Adrenal gland (tissue), 12 donors: ENCODE measurements around the gene RAPGEF4. TPM values are rescaled to one million over a fixed set of nuclear protein-coding genes. Genes with fewer than 3 reads are reported as not detected.

ENCODE experiments used
- DNase-seq, 7 donors: peaks; one replicate each; pipeline ENCODE4 v3.0.0-alpha.2; 2019 to 2020
- H3K27ac ChIP-seq, 5 donors: fragments of 200-600 bp; sonication (generic) in 4 of 5; 1 replicate in 3 of 5; 2 replicates in 2 of 5; pipeline versions ENCODE4 v1.5.1 to v1.8.0; 2016 to 2020; ENCODE audit warnings: mild to moderate bottlenecking in 1 of 5
- H3K27me3 ChIP-seq: fragments of 200-600 bp; 2 replicates; pipeline ENCODE4 v1.8.0; 2021
- H3K36me3 ChIP-seq, 2 donors: fragments of 200-600 bp; replicated peaks in 1 of 2; 1 replicate in 1 of 2; 2 replicates in 1 of 2; pipeline versions ENCODE4 v1.5.1 to v1.8.0; 2018 to 2022
- H3K4me1 ChIP-seq, 2 donors: fragments of 200-600 bp; replicated peaks in 1 of 2; 1 replicate in 1 of 2; 2 replicates in 1 of 2; pipeline versions ENCODE4 v1.5.1 to v1.8.0; 2018 to 2021
- H3K4me3 ChIP-seq, 4 donors: fragments of 200-600 bp; sonication (generic) in 3 of 4; one replicate each; pipeline ENCODE4 v1.5.1; 2016 to 2018
- H3K9me3 ChIP-seq, 3 donors: fragments of 200-600 bp; sonication (generic) in 1 of 3; replicated peaks in 1 of 3; 1 replicate in 2 of 3; 2 replicates in 1 of 3; pipeline versions ENCODE4 v1.5.1 to v1.8.0; 2016 to 2021
- POLR2A ChIP-seq, 2 donors: fragments of 450-650 bp; IDR thresholded peaks; one replicate each; pipeline ENCODE4 v1.6.1; 2017; ENCODE audit warnings: antibody characterized with exemption in 2 of 2, mild to moderate bottlenecking in 2 of 2, moderate library complexity in 1 of 2
- WGBS, 4 donors: extraction: QIAGEN DNeasy Blood & Tissue Kit in 2 of 4; methylation state at CpG; one replicate each; pipeline versions ENCODE4 v1.1.5 to v1.1.7; 2013 to 2017; 5-methylcytosine and 5-hydroxymethylcytosine counted together
- intact Hi-C, 2 donors: fragments of 100-400 bp; cut with DNase I; formaldehyde crosslinking; loops; one replicate each; pipeline versions ENCODE4 v1.14.1 to v1.15.0; 2022 to 2023
- polyA plus RNA-seq, 3 donors: library from polyadenylated mRNA; stranded (reverse); fragments of 200-250 nt in 2 of 3; fragments of 350-450 nt in 1 of 3; fragmentation: Illumina TruSeq in 1 of 3; extraction: RNeasy Lipid Tissue Mini Kit (QIAGEN cat#74804) in 1 of 3; gene quantifications; one replicate each; pipeline ENCODE4 v1.2.3, GENCODE V29; 2013 to 2014
- total RNA-seq, 9 donors: library from RNA; depleted of rRNA in 4 of 9; stranded (reverse); fragments of >200 nt in 4 of 9; fragments of 120-200 nt in 1 of 9; fragmentation: NEBNext Ultra II Directional in 1 of 9; extraction: Animal tissue kit (Norgen Biotek cat#: 25700) in 1 of 9; gene quantifications; one replicate each; pipeline versions ENCODE4 v1.1.0 to v1.2.4, GENCODE V29; 2013 to 2023
- TF ChIP-seq, protein P1 (sequence below), 6 experiments: fragments of 450-650 bp in 4 of 6; fragments of 200-600 bp in 2 of 6; sonication (generic) in 1 of 6; IDR thresholded peaks; 1 replicate in 5 of 6; 2 replicates in 1 of 6; pipeline versions ENCODE4 v1.5.1 to v1.8.0; 2016 to 2021; ENCODE audit warnings: antibody characterized with exemption in 6 of 6, mild to moderate bottlenecking in 2 of 6, moderate library complexity in 1 of 6
- donor health status: healthy with polysubstance abuse.
- donor health status: Bipolar disorder and iron deficiency.
- donor health status: DM: yes; HTN: yes; CAD: no.
- donor health status: DM: no; HTN: no; CAD: no.
- donor health status: DM: no; HTN: no; CAD: no.
- donor health status: DM: yes; HTN: yes; CAD: no.

The RAPGEF4 gene
- total and polyA plus RNA-seq, 12 donors, result 24.8 to 288 (median 101) TPM

DNA sequence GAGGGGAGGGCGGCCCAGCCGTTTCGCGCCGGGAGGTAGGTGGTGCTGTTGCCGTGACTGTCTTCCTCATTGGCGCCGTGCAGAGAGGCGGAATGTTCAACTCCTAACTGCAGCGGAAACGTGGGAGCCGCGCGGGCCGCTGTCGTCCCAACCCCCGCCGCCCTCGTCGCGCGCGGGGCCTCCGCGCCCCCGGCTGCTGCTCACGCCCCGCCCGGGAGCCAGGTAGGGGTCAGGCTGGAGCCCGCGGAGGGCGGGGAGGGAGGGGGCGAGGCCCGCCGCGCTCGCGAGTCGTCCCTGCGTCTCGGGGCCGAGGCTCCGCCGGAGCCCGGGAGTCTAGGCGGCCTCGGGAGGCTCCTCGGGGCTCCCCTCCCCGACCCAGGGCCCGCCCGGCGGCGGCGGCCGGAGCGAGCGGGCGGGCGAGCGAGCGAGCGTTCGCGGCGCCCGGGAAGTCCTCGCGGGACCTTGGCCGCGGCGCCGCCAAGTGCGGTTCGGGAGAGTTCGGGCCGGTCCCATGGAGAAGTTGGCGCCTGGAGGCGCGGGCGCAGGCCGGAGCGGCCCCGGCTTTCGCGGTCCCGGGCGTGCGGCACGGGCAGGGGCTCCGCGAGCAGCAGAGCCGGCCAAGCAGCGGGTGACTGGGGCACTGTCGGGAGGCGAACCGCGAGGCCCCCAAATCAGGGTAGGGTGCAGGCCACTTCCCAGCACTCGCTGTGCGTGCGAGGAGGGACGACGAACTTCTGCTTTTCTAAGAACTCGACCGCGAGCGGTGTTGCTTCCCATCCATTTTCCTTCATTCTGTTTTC is 340.3 kb downstream of the RAPGEF4 start, which contains the start of gene MAP3K20:
MAP3K20 (plus strand) TSS at position 66 of the 800 bp plus-strand sequence. CDS start 15,186 bp downstream, outside the sequence.
- DNase-seq, result peak; percentile 73 to 80 (median 75)
- H3K36me3 ChIP-seq, result no peaks in the 10 kb centered on the region
- H3K27ac ChIP-seq, result peak within 1 kb of the TSS; percentile 40 to 94 (median 91)
- no peaks in the 10 kb centered on the region for H3K27me3 ChIP-seq
- peak in 1 of 2 donors; percentile 67 for TF ChIP-seq POLR2A (IDR thresholded peaks at IDR 0.05)
- TF ChIP-seq, protein P1, sequence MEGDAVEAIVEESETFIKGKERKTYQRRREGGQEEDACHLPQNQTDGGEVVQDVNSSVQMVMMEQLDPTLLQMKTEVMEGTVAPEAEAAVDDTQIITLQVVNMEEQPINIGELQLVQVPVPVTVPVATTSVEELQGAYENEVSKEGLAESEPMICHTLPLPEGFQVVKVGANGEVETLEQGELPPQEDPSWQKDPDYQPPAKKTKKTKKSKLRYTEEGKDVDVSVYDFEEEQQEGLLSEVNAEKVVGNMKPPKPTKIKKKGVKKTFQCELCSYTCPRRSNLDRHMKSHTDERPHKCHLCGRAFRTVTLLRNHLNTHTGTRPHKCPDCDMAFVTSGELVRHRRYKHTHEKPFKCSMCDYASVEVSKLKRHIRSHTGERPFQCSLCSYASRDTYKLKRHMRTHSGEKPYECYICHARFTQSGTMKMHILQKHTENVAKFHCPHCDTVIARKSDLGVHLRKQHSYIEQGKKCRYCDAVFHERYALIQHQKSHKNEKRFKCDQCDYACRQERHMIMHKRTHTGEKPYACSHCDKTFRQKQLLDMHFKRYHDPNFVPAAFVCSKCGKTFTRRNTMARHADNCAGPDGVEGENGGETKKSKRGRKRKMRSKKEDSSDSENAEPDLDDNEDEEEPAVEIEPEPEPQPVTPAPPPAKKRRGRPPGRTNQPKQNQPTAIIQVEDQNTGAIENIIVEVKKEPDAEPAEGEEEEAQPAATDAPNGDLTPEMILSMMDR (IDR thresholded peaks at IDR 0.05), result peak in 3 of 6 experiments; percentile 39 to 46 (median 45)
- H3K9me3 ChIP-seq, result no peaks in the 10 kb centered on the region
- peak within 1 kb of the TSS in 3 of 4 donors; percentile 45 to 95 (median 52) for H3K4me3 ChIP-seq
- intact Hi-C loops, result loop anchor here in 1 of 2 donors (10.0 kb wide), 1 partner anchor 129 kb away; no protein-coding TSS in a partner anchor
- WGBS, 4 donors, result 0 to 2% (median 1%) methylated on average over 23 to 106 of the region's 106 CpGs
- H3K4me1 ChIP-seq, result peaks cover 7 to 17% of the 10 kb centered on the region in 2 donors

DNA sequence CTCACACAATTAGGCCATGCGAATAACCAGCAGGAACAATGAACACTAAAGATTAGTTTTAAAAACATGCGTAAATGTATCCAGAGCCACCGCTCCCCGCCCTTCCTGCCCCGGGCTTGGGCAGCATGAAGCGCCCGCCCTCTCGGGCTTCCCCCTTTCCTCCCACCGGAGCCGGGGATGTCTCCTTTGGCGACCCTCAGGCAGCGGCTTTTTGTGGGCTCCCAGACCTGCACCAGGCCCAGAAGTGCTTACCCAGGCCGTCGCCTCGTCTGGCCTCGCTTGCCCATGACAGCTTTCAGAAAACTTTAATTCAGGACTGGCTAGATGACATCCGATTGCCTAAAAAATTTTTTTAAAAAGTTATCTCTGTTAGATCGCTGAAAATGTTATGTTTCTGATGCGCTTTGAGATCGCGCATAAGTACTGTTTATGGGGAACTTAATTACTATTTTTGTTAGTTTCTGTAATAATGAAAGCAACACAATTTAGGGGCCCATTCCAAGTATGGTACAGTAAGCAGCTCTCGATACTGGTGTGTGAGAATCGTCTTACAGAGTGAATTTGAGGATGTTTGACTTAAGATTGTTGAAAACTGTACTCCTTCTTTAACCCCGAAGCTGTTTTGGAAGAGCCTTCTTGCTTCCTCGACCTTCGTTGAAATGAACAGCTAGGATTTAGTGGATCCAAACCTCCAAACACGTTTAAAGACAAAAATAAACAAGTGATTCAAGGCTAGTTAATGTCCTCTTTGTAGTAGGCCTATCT is 341.1 kb downstream of the RAPGEF4 start:
- Histone ChIP-seq H3K4me3 (peak overlapping the region in 3 of 4 donors; percentile 45 to 95 (median 52)), H3K9me3 (no peaks in the 10 kb centered on the region), H3K36me3 (no peaks in the 10 kb centered on the region), H3K27me3 (no peaks in the 10 kb centered on the region), H3K27ac (peak overlapping the region; percentile 40 to 94 (median 91)), H3K4me1 (peaks cover 7 to 17% of the 10 kb centered on the region in 2 donors)
- intact Hi-C loops, result loop anchor here in 1 of 2 donors (10.0 kb wide), 1 partner anchor 128 kb away; no protein-coding TSS in a partner anchor
- TF ChIP-seq, protein P1 (IDR thresholded peaks at IDR 0.05), result no peak
- TF ChIP-seq POLR2A (IDR thresholded peaks at IDR 0.05), result no peak
- peak in 6 of 7 donors; percentile 30 to 52 (median 46) for DNase-seq
- 3 to 7% (median 6%) methylated on average over 25 to 27 of the region's 27 CpGs for WGBS, 4 donors

GRCh38 chr2:173077506-173078177 is 342.0 kb downstream of the RAPGEF4 start:
- H3K27me3 ChIP-seq, result no peaks in the 10 kb centered on the region
- H3K27ac ChIP-seq, result peak overlapping the region in 2 of 5 donors; percentile 91 to 94
- no peaks in the 10 kb centered on the region for H3K36me3 ChIP-seq
- H3K4me3 ChIP-seq, result peak overlapping the region in 1 of 4 donors; percentile 95
- no peak for DNase-seq
- 40 to 55% (median 49%) methylated on average over 5 of the region's 5 CpGs for WGBS, 4 donors
- intact Hi-C loops, result loop anchor here in 1 of 2 donors (10.0 kb wide), 1 partner anchor 127 kb away; no protein-coding TSS in a partner anchor
- H3K4me1 ChIP-seq, result peaks cover 7 to 17% of the 10 kb centered on the region in 2 donors
- H3K9me3 ChIP-seq, result no peaks in the 10 kb centered on the region
- TF ChIP-seq, protein P1 (IDR thresholded peaks at IDR 0.05), result no peak
- TF ChIP-seq POLR2A (IDR thresholded peaks at IDR 0.05), result no peak
